Measurements from ENCODE around the gene RNF166.

The RNF166 gene, protein sequence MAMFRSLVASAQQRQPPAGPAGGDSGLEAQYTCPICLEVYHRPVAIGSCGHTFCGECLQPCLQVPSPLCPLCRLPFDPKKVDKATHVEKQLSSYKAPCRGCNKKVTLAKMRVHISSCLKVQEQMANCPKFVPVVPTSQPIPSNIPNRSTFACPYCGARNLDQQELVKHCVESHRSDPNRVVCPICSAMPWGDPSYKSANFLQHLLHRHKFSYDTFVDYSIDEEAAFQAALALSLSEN

DNA sequence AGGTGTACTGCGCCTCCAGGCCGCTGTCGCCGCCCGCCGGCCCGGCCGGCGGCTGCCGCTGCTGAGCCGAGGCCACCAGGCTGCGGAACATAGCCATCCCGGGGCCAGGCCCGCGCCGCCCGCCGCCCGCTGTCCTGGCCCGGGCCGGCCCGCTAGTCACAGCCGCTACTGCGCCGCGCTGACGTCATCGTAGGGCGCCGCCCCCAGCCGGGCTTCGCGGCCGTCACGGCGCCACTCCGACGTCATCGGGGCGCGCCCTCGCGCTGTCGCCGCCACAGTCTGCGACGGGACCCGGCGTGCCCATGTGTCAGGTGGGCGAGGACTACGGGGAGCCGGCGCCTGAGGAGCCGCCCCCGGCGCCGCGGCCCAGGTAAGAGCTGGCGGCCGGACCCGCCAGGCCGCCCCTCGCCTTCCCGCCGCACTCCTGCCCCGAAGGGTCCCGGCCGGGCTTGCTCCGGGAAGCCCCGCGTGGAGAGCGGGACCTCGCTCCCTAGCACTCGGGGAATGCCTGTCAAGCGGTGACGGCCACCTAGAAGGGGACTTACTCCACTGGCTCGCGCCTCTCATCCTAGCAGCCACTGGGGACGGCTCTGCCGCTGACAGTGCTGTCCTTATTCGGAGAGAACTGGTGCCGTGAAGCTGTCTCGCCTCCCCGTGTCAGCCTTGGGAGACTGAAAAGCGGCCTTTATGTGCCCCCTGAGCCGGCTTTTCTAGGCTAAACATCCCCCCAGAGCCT is at the start of gene RNF166, which contains the start of gene CTU2:
Gene RNF166 (minus strand): TSS at position 180 of the 736 bp plus-strand sequence. CDS start 83 bp downstream, at position 97.
Gene CTU2 (plus strand): TSS at position 275 of the 736 bp plus-strand sequence. CDS start 28 bp downstream, at position 303.
- peak within 1 kb of the TSS; percentile 98 for H3K4me3 ChIP-seq
- peak within 1 kb of the TSS; percentile 95 for H3K4me2 ChIP-seq
- H3K36me3 ChIP-seq = peaks cover 32% of the 10 kb centered on the region; the same call in 1 of the 2 replicates
- H3K9ac ChIP-seq = peak within 1 kb of the TSS; percentile 80
- no peak for TF ChIP-seq Cebpa-rat (IDR thresholded peaks at IDR 0.05)
- peaks cover 94% of the 10 kb centered on the region for H4K20me1 ChIP-seq
- H3K9me3 ChIP-seq = no peaks in the 10 kb centered on the region
- peaks cover 26% of the 10 kb centered on the region for H3K27me3 ChIP-seq
- H3K4me1 ChIP-seq = peaks cover 74% of the 10 kb centered on the region
- peak within 1 kb of the TSS; percentile 83 for H3K27ac ChIP-seq

DNA sequence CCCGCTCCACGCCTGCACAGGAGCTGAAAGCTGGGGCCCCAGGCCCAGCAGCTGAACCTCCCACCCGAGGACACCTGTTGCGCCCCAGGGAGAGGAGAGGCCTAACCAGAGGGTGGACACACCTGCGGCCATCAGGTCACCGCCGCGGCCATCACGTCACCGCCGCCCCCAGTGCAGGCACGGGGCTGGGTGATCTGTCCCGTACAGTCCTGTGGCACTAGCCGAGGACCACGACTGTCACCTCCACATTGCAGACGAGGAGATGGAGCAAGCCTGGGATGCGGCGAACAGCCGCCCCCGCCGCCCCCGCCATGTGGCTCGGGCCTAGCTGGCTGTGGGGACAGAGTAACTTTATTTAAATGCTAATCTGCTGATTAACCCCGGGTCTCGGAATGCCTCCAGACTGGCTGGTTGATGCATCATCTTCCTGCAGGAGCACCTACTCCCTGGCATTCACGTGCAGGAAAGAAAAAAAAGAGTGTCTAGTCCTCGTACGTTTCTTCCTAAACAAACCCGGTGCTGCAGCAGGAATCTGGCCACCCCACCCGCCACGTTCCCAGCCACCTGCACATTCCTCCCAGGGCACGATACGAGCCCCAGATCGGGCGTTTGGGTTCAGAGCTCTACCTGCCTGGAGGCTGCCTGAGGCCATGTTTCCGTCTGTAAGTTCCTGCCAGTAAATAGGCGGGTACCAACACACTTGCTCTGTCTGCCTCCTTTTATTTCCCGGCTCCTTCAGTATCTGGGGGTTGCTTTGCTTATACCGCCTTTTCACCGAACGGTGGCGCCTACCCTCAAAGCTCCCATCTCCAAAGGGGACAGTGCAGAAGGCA is 48.9 kb upstream of the RNF166 start:
- peak overlapping the region; percentile 54 for H3K4me2 ChIP-seq
- H3K4me3 ChIP-seq = no peak overlapping the region
- H3K9me3 ChIP-seq = peaks cover 8% of the 10 kb centered on the region; the same call in 1 of the 2 replicates
- 0 out of 2 replicates have a peak overlapping the region, but pooled peaks have one; percentile 34 for H3K9ac ChIP-seq
- no peak for TF ChIP-seq Cebpa-rat (IDR thresholded peaks at IDR 0.05)
- H3K27me3 ChIP-seq = no peaks in the 10 kb centered on the region
- H3K27ac ChIP-seq = 0 out of 2 replicates have a peak overlapping the region, but pooled peaks have one; percentile 46
- peaks cover 90% of the 10 kb centered on the region for H3K4me1 ChIP-seq
- peaks cover 50% of the 10 kb centered on the region for H3K36me3 ChIP-seq
- H4K20me1 ChIP-seq = peaks cover 97% of the 10 kb centered on the region

DNA sequence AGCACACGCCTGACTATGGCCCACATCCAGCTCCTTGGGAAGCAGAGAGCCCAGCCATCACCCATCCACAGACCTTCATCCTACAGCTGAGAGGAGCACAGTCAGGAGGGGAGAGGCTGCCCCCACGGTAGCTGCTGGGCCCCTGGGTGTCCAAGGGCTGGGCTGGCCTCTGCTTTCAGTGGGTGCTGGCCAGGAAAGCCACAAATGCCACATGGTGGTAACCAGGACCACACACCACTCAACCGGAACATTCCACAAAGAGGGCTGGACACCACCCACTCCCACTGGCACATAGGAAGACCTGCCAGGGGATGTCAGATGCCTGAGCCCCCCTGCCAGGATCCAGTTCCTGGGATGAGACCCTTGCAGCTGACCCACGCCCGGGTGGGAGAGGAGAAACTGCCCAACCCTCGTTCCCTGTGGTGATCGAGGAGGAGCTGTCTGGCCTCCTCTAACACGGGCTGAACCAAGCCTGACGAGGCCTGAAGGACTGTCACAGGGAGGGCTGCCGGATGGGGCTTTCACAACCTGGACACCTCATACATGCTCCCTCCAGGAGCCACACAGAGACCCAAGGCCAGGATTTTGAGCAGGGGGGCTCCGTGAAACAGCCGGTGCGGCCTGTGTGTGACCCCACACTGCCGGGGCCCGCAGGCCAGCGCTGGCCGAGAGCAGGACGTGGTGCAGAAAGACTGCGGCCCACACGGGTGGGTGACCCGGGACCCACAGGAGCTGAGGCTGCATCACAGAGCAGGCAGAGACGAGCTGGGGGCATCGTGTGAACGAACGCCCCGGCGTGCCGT is 48.1 kb upstream of the RNF166 start:
- H3K4me3 ChIP-seq = no peak overlapping the region

DNA sequence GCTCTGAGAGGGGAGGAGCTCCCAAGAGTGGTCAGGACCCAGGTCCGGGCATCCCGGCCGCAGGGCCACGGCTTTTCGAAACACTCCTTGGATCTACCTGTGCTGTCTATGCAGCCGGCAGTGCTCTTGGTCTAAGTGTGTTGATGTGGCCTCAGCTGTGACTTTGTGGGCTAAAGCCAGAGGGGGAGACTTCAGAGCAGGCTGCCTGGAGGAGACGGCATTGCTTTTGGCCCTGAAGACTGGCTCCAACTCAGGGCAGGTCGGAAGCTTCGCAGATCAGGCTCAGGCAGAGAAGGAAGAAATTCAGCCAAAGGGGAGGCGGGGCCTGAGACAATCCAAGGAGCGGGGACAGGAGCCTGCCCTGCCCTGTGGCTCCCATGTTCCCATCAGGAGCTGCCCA is 47.4 kb upstream of the RNF166 start:
- Histone ChIP-seq H4K20me1 (peaks cover 95% of the 10 kb centered on the region), H3K9ac (no peak overlapping the region), H3K9me3 (0 out of 2 replicates have a peak, but pooled peaks cover 3% of the 10 kb centered on the region), H3K27me3 (no peaks in the 10 kb centered on the region), H3K27ac (peak overlapping the region; percentile 46), H3K4me3 (no peak overlapping the region), H3K36me3 (peaks cover 49% of the 10 kb centered on the region), H3K4me2 (peak overlapping the region; percentile 54), H3K4me1 (peaks cover 86% of the 10 kb centered on the region)
- no peak for TF ChIP-seq Cebpa-rat (IDR thresholded peaks at IDR 0.05)

More for the DNA sequence above, 48.1 kb upstream of the RNF166 start:
- peak overlapping the region; percentile 54 for H3K4me2 ChIP-seq
- H3K9ac ChIP-seq = peak overlapping the region; percentile 34; the same call in 1 of the 2 replicates
- TF ChIP-seq Cebpa-rat (IDR thresholded peaks at IDR 0.05) = no peak
- H4K20me1 ChIP-seq = peaks cover 97% of the 10 kb centered on the region
- H3K9me3 ChIP-seq = peaks cover 8% of the 10 kb centered on the region; the same call in 1 of the 2 replicates
- peak overlapping the region; percentile 46 for H3K27ac ChIP-seq
- peaks cover 53% of the 10 kb centered on the region for H3K36me3 ChIP-seq
- no peaks in the 10 kb centered on the region for H3K27me3 ChIP-seq
- peaks cover 88% of the 10 kb centered on the region for H3K4me1 ChIP-seq

DNA sequence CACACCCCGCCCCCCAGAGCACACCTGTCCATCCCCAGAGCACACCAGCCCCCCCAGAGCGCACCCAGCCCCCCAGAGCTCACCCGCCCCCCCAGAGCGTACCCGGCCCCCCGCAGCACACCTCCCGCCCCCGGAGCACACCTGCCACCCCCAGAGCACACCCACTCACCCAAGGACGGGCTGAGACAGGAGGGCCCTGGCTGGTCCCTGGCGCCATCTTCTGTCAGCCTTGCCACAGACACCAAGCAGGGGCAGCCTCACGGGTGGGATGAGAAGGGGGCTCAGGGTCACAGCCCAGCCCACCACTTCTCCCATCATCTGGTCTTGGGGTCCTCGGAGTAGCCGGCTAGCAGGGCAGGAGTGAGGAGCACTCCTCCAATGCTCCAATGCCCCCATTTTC is 47.0 kb upstream of the RNF166 start:
- no peak overlapping the region for H3K4me2 ChIP-seq
- no peaks in the 10 kb centered on the region for H3K27me3 ChIP-seq
- H4K20me1 ChIP-seq = peaks cover 95% of the 10 kb centered on the region
- no peaks in the 10 kb centered on the region for H3K9me3 ChIP-seq
- H3K27ac ChIP-seq = no peak overlapping the region; the same call in 1 of the 2 replicates
- H3K9ac ChIP-seq = no peak overlapping the region
- peaks cover 86% of the 10 kb centered on the region for H3K4me1 ChIP-seq
- no peak overlapping the region for H3K4me3 ChIP-seq
- H3K36me3 ChIP-seq = peaks cover 50% of the 10 kb centered on the region
- no peak for TF ChIP-seq Cebpa-rat (IDR thresholded peaks at IDR 0.05)

DNA sequence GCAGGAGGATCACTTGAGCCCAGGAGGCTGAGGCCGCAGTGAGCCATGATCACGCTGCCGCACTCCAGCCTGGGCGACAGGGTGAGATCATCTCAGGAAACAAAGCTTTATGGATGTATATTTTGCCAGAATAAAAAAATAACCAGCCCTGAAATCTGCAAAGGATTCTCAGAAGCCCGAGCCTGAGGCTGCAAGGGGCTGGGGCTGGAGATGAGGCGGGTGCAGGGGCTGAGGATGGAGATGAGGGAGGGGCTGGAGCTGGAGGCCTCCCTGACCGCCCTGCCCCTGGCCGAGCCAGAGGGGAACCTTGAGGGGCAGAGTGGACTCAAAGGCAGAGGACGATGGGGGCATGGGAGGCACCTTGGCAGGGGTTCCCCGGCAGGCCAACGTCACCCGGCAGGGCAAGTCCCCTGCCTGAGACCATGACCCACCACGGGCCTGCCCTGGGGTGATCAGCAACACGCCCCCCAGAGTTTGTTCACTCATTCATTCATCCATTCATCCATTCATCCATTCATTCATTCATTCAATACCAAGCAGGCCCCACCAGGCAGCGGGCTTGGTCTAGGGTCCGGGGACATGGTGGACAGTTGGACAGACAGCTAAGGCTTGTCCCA is 46.3 kb upstream of the RNF166 start:
- Histone ChIP-seq H3K9me3 (no peaks in the 10 kb centered on the region), H3K4me3 (no peak overlapping the region), H3K9ac (no peak overlapping the region), H3K27ac (no peak overlapping the region), H3K36me3 (peaks cover 57% of the 10 kb centered on the region), H4K20me1 (peaks cover 95% of the 10 kb centered on the region), H3K4me1 (peaks cover 86% of the 10 kb centered on the region), H3K4me2 (peak overlapping the region; percentile 56; the same call in 1 of the 2 replicates), H3K27me3 (no peaks in the 10 kb centered on the region)
- TF ChIP-seq Cebpa-rat (IDR thresholded peaks at IDR 0.05) = no peak

DNA sequence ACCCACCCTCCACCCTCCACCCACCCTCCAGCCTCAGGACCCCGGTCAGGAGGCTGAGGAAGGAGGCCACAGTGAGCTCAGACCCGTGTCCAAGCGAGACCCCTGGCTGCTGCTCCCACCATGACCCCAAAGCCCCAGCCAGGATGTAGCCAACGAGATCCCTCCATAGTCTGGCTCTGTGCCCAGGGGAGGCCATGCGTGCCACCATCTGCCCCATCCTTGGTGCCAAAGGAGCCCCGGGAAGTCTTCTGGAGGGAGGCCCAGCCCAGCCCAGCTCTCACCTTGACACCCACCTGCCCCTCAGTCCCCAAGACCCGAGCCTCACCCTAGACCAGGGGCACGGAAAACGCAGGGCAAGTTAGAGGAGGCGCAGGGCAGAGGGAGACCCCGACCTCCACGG is 44.6 kb upstream of the RNF166 start:
- Histone ChIP-seq H3K4me1 (peaks cover 86% of the 10 kb centered on the region), H3K27ac (peak overlapping the region; percentile 49; the same call in 1 of the 2 replicates), H3K4me2 (peak overlapping the region; percentile 56), H4K20me1 (peaks cover 95% of the 10 kb centered on the region), H3K4me3 (no peak overlapping the region), H3K9me3 (no peaks in the 10 kb centered on the region), H3K36me3 (peaks cover 56% of the 10 kb centered on the region), H3K9ac (no peak overlapping the region), H3K27me3 (no peaks in the 10 kb centered on the region)
- no peak for TF ChIP-seq Cebpa-rat (IDR thresholded peaks at IDR 0.05)

DNA sequence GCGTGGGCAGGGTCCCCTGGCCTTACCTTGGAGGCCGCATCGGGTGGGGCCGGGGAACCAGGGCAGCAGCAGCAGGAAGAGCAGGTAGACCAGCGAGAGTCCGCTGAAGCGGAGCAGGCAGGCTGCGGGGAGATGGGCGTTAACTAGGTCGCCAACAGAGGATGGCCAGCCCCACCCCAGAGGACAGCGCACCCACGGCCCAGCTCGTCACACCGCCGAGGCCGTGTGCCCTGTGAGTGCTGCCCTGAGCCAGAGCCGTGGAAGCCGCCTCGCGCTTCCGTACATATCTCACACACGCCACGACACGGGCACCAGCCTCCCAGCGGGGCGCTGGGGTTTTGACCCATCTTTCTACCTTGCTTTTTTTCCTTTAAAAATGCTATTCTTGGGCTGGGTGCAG is 43.1 kb upstream of the RNF166 start:
- Histone ChIP-seq H3K27ac (no peak overlapping the region), H3K36me3 (peaks cover 44% of the 10 kb centered on the region), H3K9me3 (no peaks in the 10 kb centered on the region), H3K4me2 (0 out of 2 replicates have a peak overlapping the region, but pooled peaks have one; percentile 5), H3K4me3 (no peak overlapping the region), H3K4me1 (peaks cover 89% of the 10 kb centered on the region), H3K9ac (no peak overlapping the region), H3K27me3 (no peaks in the 10 kb centered on the region), H4K20me1 (peaks cover 95% of the 10 kb centered on the region)
- no peak for TF ChIP-seq Cebpa-rat (IDR thresholded peaks at IDR 0.05)

Measured in BLaER1 (cell line).